ENCODE results near the gene NATD1.
A peak's percentile ranks its signal among the peaks of the same experiment; 100 is the strongest.

NATD1 gene

DNA sequence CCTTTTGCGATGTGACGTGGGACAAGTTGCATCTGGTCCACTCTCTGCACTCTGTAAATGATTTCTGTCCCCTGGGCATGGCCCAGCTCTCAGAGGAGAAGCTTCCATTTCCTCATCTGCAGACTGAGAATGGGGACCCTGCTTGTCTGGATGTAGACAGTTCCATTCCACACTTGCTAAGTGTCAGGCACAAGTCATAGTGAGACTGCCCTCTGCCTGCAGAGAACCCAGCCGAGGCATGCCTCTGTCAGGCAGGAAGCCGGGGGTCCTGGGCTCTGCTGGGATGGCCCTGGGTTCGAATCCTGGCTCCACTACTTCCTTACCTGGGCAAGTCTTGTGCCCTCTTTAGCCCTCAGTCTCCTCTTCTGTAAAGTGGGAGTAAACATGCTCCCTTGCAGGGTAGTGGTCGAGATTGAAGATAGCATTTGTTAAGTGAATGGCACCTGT lies 35.4 kb upstream of the NATD1 start:
- H3K27me3 ChIP-seq (replicated peaks; ENCODE audit: control insufficient read depth, insufficient read depth, low read length) = no peaks in the 10 kb centered on the region
- peak overlapping the region; percentile 74 for H3K9ac ChIP-seq (ENCODE audit: low read length)
- DNase-seq (ENCODE audit: low read depth) = no peak
- peak overlapping the region; percentile 97 for H3K4me3 ChIP-seq (ENCODE audit: low read length)
- H3K36me3 ChIP-seq (ENCODE audit: control insufficient read depth, insufficient read depth, low read length, severe bottlenecking) = peaks cover 14% of the 10 kb centered on the region
- no peaks in the 10 kb centered on the region for H3K9me3 ChIP-seq (ENCODE audit: control insufficient read depth, low read length)
- peaks cover 43% of the 10 kb centered on the region for H3K4me1 ChIP-seq (ENCODE audit: control insufficient read depth, insufficient read depth, low read length)

DNA sequence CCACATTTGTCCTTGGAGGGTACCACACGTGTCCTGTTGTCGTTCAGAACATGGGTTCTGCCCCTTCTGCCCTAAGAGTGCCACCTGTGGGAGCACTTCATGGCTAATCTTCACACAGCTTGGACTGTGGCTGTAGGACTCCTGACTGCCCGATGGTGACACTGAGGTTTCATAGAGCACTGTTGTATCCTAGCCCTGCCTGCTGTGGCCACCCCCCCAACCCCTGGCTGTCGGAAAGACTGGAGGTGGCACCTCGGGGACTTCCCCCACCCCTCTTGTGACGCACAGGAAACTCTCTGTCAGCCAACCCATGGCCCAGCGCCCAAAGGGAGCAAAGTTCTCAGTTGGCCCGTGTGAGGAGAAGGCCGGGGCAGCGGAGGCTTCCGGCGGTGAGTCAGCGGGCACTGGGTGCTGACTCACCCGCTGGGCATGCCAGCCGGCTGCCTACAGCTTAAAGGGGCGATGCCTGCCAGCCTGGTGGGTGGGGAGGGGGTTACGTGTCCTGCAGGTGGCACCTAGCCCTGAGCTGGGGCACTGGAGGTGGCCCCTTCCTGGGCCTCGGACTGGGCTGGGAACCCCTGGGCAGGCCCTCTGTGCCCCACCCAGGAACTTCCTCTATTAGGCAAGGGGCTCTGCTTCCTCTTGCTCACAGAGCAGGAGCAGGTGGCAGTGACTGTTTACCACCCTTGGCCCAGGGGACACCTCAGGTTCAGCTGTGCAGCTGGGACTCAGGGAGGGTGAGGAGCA lies 34.7 kb upstream of the NATD1 start:
- Histone ChIP-seq H3K27me3 (replicated peaks; ENCODE audit: control insufficient read depth, insufficient read depth, low read length) (no peaks in the 10 kb centered on the region), H3K4me1 (ENCODE audit: control insufficient read depth, insufficient read depth, low read length) (peaks cover 50% of the 10 kb centered on the region), H3K9ac (ENCODE audit: low read length) (peak overlapping the region; percentile 95), H3K4me3 (ENCODE audit: low read length) (peak overlapping the region; percentile 97), H3K36me3 (ENCODE audit: control insufficient read depth, insufficient read depth, low read length, severe bottlenecking) (peaks cover 12% of the 10 kb centered on the region), H3K9me3 (ENCODE audit: control insufficient read depth, low read length) (no peaks in the 10 kb centered on the region)
- peak; percentile 96 for DNase-seq (ENCODE audit: low read depth)

DNA sequence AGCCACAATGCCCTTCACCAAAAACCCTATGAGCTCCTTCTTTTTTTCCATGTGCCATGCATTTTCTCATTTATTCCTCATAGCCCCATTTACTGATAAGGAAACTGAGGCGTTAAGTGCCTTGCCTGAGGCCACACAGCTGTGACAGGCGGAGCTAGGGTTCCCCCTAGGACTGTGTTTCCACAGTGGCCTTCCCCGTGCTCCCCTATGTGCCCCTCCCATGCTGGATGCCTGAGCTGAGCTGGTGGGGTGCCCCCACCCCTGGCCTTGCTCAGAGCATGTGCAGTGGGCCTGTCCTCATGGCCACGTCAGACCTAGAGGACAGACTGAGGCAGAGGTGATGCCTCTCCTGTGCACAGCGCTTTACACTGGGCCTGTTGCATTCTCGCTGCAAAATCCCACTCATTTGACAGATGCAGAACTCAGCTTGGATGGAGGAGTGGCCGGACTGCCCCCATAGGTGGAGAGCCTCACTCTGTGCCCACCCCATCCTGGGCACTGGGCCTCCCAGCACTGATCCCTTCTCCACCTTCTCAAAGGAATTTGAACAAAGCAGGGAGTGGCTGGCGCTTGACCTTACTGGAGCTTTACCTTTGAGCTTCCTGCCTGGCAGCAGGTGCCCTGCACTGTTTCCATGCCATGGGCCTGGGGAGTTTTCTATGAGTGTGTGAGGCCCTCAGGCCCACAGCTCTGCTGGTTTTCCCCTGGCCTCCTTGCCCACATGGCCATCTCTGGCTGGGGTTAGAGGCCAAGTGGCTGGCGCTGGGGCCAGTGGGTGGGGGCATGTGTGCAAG lies 33.9 kb upstream of the NATD1 start:
- H3K4me3 ChIP-seq (ENCODE audit: low read length) = peak overlapping the region; percentile 97
- peak overlapping the region; percentile 95 for H3K9ac ChIP-seq (ENCODE audit: low read length)
- DNase-seq (ENCODE audit: low read depth) = no peak
- H3K4me1 ChIP-seq (ENCODE audit: control insufficient read depth, insufficient read depth, low read length) = peaks cover 54% of the 10 kb centered on the region
- peaks cover 8% of the 10 kb centered on the region for H3K36me3 ChIP-seq (ENCODE audit: control insufficient read depth, insufficient read depth, low read length, severe bottlenecking)
- H3K27me3 ChIP-seq (replicated peaks; ENCODE audit: control insufficient read depth, insufficient read depth, low read length) = no peaks in the 10 kb centered on the region
- H3K9me3 ChIP-seq (ENCODE audit: control insufficient read depth, low read length) = no peaks in the 10 kb centered on the region

DNA sequence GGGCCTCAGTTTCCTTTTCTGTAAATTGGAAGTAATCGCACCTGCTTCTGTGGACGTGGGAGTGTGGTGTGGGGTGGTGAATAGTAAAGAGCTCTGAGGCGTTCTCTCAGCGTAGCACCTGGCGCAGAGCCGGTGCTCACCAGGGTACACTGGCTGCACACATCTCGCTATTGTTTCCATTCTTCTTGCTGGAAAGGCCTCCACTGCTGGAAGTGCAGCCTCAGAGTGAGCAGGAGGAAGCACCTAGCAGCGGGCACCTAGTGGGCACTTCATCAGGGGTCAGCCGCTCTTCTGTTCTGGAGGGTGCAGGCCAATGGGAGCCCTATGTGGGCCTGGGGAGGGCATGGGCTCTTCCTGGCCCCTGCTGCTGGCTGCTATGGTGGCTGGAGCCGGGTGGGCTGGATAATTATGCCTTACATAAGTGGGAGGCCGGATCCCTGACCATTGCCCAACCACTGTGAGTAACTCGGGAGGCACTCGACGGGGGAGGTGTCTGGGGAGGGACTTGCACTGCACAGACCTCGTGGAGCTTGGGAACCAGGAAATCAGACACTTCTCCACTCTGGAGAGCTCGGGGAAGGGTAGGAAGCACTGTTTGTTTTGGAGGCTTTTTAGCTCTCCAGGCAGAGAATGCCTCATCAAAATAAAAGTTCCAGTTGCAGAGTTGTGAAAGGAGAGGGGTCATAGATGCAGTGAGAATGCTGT lies 33.0 kb upstream of the NATD1 start:
- Histone ChIP-seq H3K9ac (ENCODE audit: low read length) (peak overlapping the region; percentile 95), H3K9me3 (ENCODE audit: control insufficient read depth, low read length) (no peaks in the 10 kb centered on the region), H3K36me3 (ENCODE audit: control insufficient read depth, insufficient read depth, low read length, severe bottlenecking) (peaks cover under 1% of the 10 kb centered on the region), H3K4me3 (ENCODE audit: low read length) (peak overlapping the region; percentile 97), H3K27me3 (replicated peaks; ENCODE audit: control insufficient read depth, insufficient read depth, low read length) (no peaks in the 10 kb centered on the region), H3K4me1 (ENCODE audit: control insufficient read depth, insufficient read depth, low read length) (peaks cover 60% of the 10 kb centered on the region)
- DNase-seq (ENCODE audit: low read depth) = peak; percentile 99

DNA sequence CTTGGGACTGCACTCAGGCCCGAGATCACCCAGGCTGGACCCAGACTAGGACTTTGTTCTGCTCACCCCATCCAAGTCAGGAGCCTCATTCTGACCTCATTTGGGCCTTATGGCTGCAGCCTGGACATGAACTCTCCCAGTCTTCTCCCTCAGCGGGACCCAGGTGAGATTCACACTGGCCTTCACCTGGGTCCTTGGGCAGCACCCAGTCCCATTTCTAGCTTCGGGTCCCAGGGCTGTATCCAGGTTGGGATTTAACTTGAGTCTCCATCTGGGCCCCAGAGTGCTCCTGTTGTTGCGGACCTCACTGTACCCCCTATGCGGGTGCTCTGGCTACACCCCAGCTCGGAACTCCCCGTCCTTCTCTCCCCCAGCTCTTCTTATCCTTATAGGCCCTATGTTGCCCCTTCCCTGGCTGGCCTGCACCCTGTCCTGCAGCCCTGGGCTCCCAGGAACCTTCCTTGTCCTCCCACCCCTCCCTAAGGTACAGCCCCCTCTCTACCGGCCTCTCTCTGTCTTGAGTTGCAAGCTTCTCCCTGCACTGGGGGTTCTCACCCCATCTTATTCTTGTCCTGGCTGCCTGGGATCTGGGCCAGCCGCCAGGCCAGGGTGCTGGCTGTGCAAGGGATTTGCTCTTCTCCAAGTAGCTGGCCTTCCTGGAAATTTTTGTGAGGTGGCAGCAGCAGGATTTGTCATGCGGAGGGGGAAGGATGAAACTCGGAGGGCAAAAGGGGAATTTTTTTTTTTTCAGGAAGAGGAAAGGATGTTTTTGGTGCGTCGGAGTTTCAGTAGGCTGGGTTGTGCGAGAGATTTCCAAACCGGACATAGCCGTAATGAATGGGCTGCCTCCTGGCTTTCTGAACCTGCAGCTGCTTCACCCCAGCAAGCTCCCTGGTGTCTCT lies 32.2 kb upstream of the NATD1 start:
- no peaks in the 10 kb centered on the region for H3K9me3 ChIP-seq (ENCODE audit: control insufficient read depth, low read length)
- no peaks in the 10 kb centered on the region for H3K27me3 ChIP-seq (replicated peaks; ENCODE audit: control insufficient read depth, insufficient read depth, low read length)
- DNase-seq (ENCODE audit: low read depth) = peak; percentile 62
- H3K36me3 ChIP-seq (ENCODE audit: control insufficient read depth, insufficient read depth, low read length, severe bottlenecking) = no peaks in the 10 kb centered on the region
- peak overlapping the region; percentile 97 for H3K4me3 ChIP-seq (ENCODE audit: low read length)
- H3K9ac ChIP-seq (ENCODE audit: low read length) = peak overlapping the region; percentile 95
- peaks cover 60% of the 10 kb centered on the region for H3K4me1 ChIP-seq (ENCODE audit: control insufficient read depth, insufficient read depth, low read length)

DNA sequence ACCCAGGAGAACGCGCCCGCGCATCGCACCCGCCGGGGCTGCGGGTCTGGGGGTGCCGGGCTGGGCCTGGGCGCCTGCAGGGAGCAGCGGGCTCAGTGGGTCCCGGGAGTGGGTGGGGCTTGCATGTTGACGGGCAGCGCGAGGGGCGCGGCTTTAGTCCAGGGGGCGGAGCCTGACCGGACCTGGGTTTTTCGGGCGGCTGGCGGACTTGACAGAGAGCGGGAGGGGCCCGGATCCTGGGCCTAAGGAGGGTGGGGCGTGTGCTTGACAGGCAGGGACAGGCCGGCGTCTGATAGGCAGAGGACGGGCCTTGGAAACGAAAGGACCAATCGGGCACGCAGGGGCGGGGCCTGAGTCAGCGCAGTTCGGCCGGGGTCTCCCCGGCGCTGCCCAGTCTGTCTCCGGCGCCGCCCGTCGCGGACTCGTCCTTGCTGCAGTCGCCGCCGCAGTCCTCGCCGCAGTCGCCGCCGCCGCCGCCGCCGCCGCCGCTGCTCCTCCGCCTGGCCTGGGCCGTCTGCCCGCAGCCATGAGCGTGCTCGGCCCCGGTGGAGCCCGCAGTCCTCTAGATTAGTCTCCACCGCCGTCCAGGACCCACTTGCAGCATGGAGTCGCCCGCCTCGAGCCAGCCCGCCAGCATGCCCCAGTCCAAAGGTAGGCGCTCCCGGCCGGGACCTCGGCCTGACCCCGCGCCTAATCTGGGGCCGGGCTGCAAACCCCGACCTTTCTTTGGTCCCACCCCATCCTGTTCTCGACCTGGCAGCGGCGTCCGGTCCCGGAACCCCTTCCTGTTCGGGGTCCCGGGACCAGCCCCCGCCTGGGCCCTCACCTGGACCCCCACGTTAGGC lies 31.3 kb upstream of the NATD1 start, which contains the start of gene MAP2K3:
Gene MAP2K3, plus strand, starts transcription at position 393 of the 845 bp plus-strand sequence. Its CDS starts 210 bp downstream, at position 603.
- DNase-seq (ENCODE audit: low read depth) = peak; percentile 100
- H3K4me1 ChIP-seq (ENCODE audit: control insufficient read depth, insufficient read depth, low read length) = peaks cover 54% of the 10 kb centered on the region

DNA sequence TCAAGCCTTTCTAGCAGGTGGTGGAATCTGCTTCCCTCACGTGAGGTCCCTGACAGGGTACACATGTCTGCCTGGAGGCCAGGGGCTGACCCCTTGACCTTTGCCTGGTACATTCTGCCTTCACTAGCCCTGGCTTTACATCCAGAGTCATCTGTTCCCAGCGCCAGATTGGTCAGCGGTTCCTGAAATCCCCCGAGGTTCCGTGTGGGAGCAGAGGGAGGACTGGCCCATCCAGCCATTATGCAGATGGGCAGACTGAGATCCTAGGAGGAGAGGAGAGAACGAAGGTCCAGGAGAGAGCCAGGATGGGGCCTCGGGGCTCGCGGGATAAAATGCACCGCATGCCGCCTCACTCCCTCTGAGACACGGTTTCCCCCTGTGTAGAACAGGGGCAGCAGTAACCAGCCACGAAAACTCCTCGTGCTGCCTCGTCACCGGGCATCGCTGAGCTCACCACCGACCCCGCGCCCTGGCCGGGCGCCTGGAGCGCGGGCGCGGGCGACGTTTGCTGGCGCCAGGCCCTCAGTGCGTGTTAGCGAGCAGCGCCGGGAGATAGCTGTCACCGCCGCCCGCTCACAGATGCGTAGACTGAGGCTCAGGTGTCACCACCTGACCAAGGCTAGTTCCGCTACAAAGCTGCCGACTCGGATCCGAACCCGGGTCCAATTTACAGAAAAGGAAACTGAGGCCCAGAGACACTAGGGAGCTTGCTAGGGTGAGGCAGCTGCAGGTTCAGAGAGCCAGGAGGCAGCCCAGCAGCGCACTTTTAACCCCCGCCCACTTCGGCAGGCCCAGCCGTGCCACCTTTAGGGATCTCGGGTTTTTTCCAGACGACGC lies 30.5 kb upstream of the NATD1 start:
- no peak for DNase-seq (ENCODE audit: low read depth)
- Histone ChIP-seq H3K4me1 (ENCODE audit: control insufficient read depth, insufficient read depth, low read length) (peaks cover 51% of the 10 kb centered on the region), H3K36me3 (ENCODE audit: control insufficient read depth, insufficient read depth, low read length, severe bottlenecking) (no peaks in the 10 kb centered on the region), H3K9ac (ENCODE audit: low read length) (peak overlapping the region; percentile 77), H3K4me3 (ENCODE audit: low read length) (peak overlapping the region; percentile 78), H3K9me3 (ENCODE audit: control insufficient read depth, low read length) (no peaks in the 10 kb centered on the region), H3K27me3 (replicated peaks; ENCODE audit: control insufficient read depth, insufficient read depth, low read length) (no peaks in the 10 kb centered on the region)

More for the DNA sequence above, 31.3 kb upstream of the NATD1 start, which contains the start of gene MAP2K3:
- Histone ChIP-seq H3K4me3 (ENCODE audit: low read length) (peak within 1 kb of the TSS; percentile 97), H3K9ac (ENCODE audit: low read length) (peak within 1 kb of the TSS; percentile 95), H3K36me3 (ENCODE audit: control insufficient read depth, insufficient read depth, low read length, severe bottlenecking) (no peaks in the 10 kb centered on the region), H3K9me3 (ENCODE audit: control insufficient read depth, low read length) (no peaks in the 10 kb centered on the region), H3K27me3 (replicated peaks; ENCODE audit: control insufficient read depth, insufficient read depth, low read length) (no peaks in the 10 kb centered on the region)

DNA sequence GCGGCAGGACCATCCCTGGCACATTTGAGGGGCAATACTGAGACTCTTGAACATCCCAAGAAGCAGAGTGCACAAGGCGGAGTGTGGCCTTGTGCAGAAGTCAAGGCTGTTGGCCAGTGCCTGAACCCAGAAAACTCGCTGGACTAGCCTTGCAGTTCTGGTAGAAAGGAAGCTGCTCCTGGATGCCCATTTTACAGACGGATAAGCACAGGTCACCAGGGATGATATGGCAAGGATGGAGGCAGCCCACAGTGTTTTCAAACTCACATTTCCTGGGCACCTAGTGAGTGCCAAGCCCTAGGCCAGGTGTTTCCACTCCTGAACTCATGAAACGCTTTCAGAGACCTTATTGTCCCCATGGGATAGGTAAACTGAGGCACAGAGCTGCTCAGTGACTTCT lies 29.6 kb upstream of the NATD1 start:
- peaks cover 51% of the 10 kb centered on the region for H3K4me1 ChIP-seq (ENCODE audit: control insufficient read depth, insufficient read depth, low read length)
- no peaks in the 10 kb centered on the region for H3K27me3 ChIP-seq (replicated peaks; ENCODE audit: control insufficient read depth, insufficient read depth, low read length)
- H3K9me3 ChIP-seq (ENCODE audit: control insufficient read depth, low read length) = no peaks in the 10 kb centered on the region
- H3K36me3 ChIP-seq (ENCODE audit: control insufficient read depth, insufficient read depth, low read length, severe bottlenecking) = no peaks in the 10 kb centered on the region
- no peak for DNase-seq (ENCODE audit: low read depth)
- peak overlapping the region; percentile 77 for H3K9ac ChIP-seq (ENCODE audit: low read length)
- H3K4me3 ChIP-seq (ENCODE audit: low read length) = no peak overlapping the region

DNA sequence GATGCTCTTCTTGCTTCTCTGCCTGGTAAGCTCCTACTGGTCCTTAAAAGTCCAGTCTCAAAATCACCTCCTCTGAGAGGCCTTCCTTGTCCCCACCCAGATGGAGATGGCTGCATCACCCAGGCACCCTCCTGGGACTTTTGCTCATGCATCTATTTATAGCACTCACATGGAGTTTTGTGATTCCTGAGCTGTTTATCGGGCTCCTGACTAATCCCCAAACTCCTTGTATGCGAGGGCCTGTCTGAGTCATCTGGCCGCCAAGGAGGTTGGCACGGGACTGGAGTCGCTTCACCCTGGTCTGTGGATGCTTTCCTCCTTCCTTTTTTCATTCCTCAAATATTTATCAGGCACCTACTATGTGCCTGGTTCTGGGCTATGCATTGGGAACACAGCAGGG lies 29.0 kb upstream of the NATD1 start:
- Histone ChIP-seq H3K36me3 (ENCODE audit: control insufficient read depth, insufficient read depth, low read length, severe bottlenecking) (no peaks in the 10 kb centered on the region), H3K9ac (ENCODE audit: low read length) (peak overlapping the region; percentile 77), H3K9me3 (ENCODE audit: control insufficient read depth, low read length) (no peaks in the 10 kb centered on the region), H3K4me1 (ENCODE audit: control insufficient read depth, insufficient read depth, low read length) (peaks cover 45% of the 10 kb centered on the region), H3K27me3 (replicated peaks; ENCODE audit: control insufficient read depth, insufficient read depth, low read length) (no peaks in the 10 kb centered on the region), H3K4me3 (ENCODE audit: low read length) (no peak overlapping the region)
- peak; percentile 95 for DNase-seq (ENCODE audit: low read depth)
